ENCODE measurements around the gene CASP8AP2. TPM values are rescaled to one million over a fixed set of nuclear protein-coding genes. Genes with fewer than 3 reads are reported as not detected.
"Not testable (repeated sequence)": the region's sequence is repeated elsewhere in the genome, so short reads cannot be mapped to it uniquely, and the experiment has no call there.

The CASP8AP2 gene
- total and polyA plus RNA-seq, 2 of the 13 experiments (the other 11 are each of a cell fraction or from before 2014, with no cell fraction given), result 5.7 to 13.5 TPM

GRCh38 chr6:89847513-89847912, 17.8 kb downstream of the CASP8AP2 start:
- H2AFZ ChIP-seq (ENCODE audit: low read length); POLR2A ChIA-PET; H3K27ac ChIP-seq (ENCODE audit: extremely low read length, insufficient read depth, low read length); H3K9ac ChIP-seq (ENCODE audit: insufficient read depth, low read depth, low read length); H3K4me2 ChIP-seq (ENCODE audit: low read depth, low read length); H3K4me3 ChIP-seq (replicated peaks in 1 of 3; ENCODE audit: insufficient read depth in 1 of 3, low read depth in 2 of 3, low read length in 3 of 3); H3K9me3 ChIP-seq (ENCODE audit: low read length); H3K4me1 ChIP-seq (ENCODE audit: insufficient read depth, low read length); H4K20me1 ChIP-seq (ENCODE audit: insufficient read depth, low read length); FAIRE-seq; H3K27me3 ChIP-seq (ENCODE audit: control insufficient read depth in 1 of 2, insufficient read depth in 2 of 2, low read length in 2 of 2); DNase-seq (ENCODE audit: low spot score); BruUV-seq (replicated peaks); ATAC-seq; in situ Hi-C loops (cut with HindIII; ENCODE audit: extremely low pct_ligation_motif_present, low pct_unique_long_range_greater_than_20kb); intact Hi-C loops (cut with micrococcal nuclease; ENCODE audit: unreplicated experiment); H3K79me2 ChIP-seq (ENCODE audit: insufficient read depth, low read length); CTCF ChIA-PET (ENCODE audit: low intra/inter-chr PET ratio, low total read pairs): not testable (repeated sequence)
- H3K36me3 ChIP-seq (replicated peaks in 1 of 2; ENCODE audit: control insufficient read depth in 1 of 2, insufficient read depth in 2 of 2, low read length in 2 of 2), result peaks cover 0 to 12% of the 10 kb centered on the region in 2 experiments; a peak in 3 of 5 replicates
- WGBS (ENCODE audit: low lambda C conversion rate), result 91% methylated on average over 5 of the region's 5 CpGs
- TF ChIP-seq CEBPB (IDR thresholded peaks at IDR 0.05; ENCODE audit: borderline replicate concordance, low read depth, low read length), result peak; percentile 53; the same call in 1 of the 2 replicates

GRCh38 chr6:89853068-89853467, 23.4 kb downstream of the CASP8AP2 start:
- H3K36me3 ChIP-seq (replicated peaks in 1 of 2; ENCODE audit: control insufficient read depth in 1 of 2, insufficient read depth in 2 of 2, low read length in 2 of 2), result peaks cover 2 to 33% of the 10 kb centered on the region in 2 experiments; a peak in 3 of 5 replicates
- H3K79me2 ChIP-seq (ENCODE audit: insufficient read depth, low read length), result no peaks in the 10 kb centered on the region
- no peaks in the 10 kb centered on the region for H4K20me1 ChIP-seq (ENCODE audit: insufficient read depth, low read length)
- WGBS (ENCODE audit: low lambda C conversion rate), result 100% methylated on average over 1 of the region's 1 CpG
- no peak overlapping the region for H3K9ac ChIP-seq (ENCODE audit: insufficient read depth, low read depth, low read length)
- DNase-seq (ENCODE audit: low spot score) (no peak), ATAC-seq (no peak), FAIRE-seq (no peak)
- in situ Hi-C loops (cut with HindIII; ENCODE audit: extremely low pct_ligation_motif_present, low pct_unique_long_range_greater_than_20kb), result no loop called here
- H3K27ac ChIP-seq (ENCODE audit: extremely low read length, insufficient read depth, low read length), result no peak overlapping the region
- ChIA-PET CTCF (ENCODE audit: low intra/inter-chr PET ratio, low total read pairs) (no interaction called here), POLR2A (no interaction called here)
- no peaks in the 10 kb centered on the region for H3K9me3 ChIP-seq (ENCODE audit: low read length)
- no peak overlapping the region for H3K4me3 ChIP-seq (replicated peaks in 1 of 3; ENCODE audit: insufficient read depth in 1 of 3, low read depth in 2 of 3, low read length in 3 of 3)
- no peaks in the 10 kb centered on the region for H3K27me3 ChIP-seq (ENCODE audit: control insufficient read depth in 1 of 2, insufficient read depth in 2 of 2, low read length in 2 of 2)
- H3K4me2 ChIP-seq (ENCODE audit: low read depth, low read length), result no peak overlapping the region
- intact Hi-C loops (cut with micrococcal nuclease; ENCODE audit: unreplicated experiment), result no loop called here
- no peaks in the 10 kb centered on the region for H3K4me1 ChIP-seq (ENCODE audit: insufficient read depth, low read length)
- BruUV-seq (replicated peaks), result no TSS peak
- H2AFZ ChIP-seq (ENCODE audit: low read length), result no peak overlapping the region
- TF ChIP-seq POGZ (CRISPR knock-in tag; IDR thresholded peaks at IDR 0.05) (no peak), RFX5 (IDR thresholded peaks at IDR 0.05; ENCODE audit: low read depth, low read length) (no peak), ZFP91 (CRISPR knock-in tag; IDR thresholded peaks at IDR 0.05; ENCODE audit: borderline replicate concordance) (no peak), ZNF660 (CRISPR knock-in tag; IDR thresholded peaks at IDR 0.05; ENCODE audit: borderline replicate concordance, low read depth) (no peak), ZNF451 (CRISPR knock-in tag; IDR thresholded peaks at IDR 0.05) (no peak), PRDM10 (CRISPR knock-in tag; IDR thresholded peaks at IDR 0.05; ENCODE audit: low read depth) (no peak), SRF (IDR thresholded peaks at IDR 0.05; ENCODE audit: low read depth, low read length) (no peak), ZFAT (CRISPR knock-in tag; conservative IDR thresholded peaks at IDR 0.05) (no peak)
- TF ChIP-seq, protein P1, sequence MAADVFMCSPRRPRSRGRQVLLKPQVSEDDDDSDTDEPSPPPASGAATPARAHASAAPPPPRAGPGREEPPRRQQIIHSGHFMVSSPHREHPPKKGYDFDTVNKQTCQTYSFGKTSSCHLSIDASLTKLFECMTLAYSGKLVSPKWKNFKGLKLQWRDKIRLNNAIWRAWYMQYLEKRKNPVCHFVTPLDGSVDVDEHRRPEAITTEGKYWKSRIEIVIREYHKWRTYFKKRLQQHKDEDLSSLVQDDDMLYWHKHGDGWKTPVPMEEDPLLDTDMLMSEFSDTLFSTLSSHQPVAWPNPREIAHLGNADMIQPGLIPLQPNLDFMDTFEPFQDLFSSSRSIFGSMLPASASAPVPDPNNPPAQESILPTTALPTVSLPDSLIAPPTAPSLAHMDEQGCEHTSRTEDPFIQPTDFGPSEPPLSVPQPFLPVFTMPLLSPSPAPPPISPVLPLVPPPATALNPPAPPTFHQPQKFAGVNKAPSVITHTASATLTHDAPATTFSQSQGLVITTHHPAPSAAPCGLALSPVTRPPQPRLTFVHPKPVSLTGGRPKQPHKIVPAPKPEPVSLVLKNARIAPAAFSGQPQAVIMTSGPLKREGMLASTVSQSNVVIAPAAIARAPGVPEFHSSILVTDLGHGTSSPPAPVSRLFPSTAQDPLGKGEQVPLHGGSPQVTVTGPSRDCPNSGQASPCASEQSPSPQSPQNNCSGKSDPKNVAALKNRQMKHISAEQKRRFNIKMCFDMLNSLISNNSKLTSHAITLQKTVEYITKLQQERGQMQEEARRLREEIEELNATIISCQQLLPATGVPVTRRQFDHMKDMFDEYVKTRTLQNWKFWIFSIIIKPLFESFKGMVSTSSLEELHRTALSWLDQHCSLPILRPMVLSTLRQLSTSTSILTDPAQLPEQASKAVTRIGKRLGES (CRISPR knock-in tag; IDR thresholded peaks at IDR 0.05; ENCODE audit: borderline replicate concordance), result no peak

Measured in HepG2 (cell line).